AG20443 (cell line): ENCODE results near the gene SHF.

ENCODE experiments used
- DNase-seq: peaks from one replicate; pipeline ENCODE4 v3.0.0; 2012; ENCODE audit warnings: low spot score, mixed read lengths

Gene SHF

DNA sequence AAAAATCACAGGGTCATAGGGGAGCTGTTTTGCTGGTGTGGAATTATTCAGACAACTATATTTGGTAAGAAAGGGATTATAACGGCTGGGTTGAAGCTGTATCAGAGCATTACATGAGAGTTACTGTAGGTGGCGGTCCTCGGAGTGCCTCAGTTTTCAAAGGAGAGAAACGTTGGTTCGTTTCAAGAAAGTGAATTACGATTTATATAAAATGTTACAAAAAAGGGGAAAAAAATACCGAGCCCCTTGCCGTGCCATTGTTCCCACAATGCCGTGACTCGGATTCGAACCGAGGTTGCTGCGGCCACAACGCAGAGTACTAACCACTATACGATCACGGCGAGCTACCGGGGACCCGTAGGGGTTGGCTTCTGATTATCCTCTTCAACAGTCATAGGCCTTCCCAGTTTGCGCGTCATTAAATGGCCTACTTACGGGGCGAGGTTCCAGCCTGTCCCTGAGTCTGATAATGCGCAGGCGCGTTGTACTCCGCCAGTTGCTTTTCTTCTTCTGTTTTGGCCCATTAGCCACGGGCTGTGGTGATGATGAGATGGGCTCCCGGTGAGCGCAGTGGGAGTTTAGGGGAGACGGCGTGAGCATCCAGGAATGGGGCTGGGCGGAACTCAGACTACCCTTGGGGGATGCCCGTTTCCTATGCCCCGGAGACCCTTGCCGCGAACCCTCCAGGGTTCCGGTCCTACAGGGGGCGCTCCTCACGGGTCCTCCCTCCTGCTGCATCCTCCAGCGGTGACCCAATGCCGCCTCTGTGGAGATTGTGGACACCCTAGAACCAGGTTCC, 10.8 kb upstream of the SHF start:
- DNase-seq: peak; percentile 93

DNA sequence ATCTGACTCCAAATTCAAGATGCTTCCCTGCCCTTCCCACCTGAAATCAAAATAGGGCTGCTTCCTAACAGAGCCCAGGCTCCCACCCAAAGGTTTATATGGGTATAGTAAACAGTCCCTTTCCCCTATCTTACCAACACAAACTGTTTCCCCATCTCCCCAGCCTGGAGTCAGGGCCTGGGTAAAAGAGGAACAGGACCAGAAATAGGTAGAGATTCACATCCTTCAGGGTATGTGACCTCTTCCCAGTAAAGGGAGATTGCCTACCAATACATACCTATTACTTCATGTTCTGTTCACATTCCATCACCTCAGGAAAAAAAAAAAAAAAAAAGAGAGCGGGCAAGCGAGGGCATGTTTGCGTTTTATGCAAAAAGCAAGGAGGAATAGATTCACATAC, 9.7 kb upstream of the SHF start:
- no peak for DNase-seq

DNA sequence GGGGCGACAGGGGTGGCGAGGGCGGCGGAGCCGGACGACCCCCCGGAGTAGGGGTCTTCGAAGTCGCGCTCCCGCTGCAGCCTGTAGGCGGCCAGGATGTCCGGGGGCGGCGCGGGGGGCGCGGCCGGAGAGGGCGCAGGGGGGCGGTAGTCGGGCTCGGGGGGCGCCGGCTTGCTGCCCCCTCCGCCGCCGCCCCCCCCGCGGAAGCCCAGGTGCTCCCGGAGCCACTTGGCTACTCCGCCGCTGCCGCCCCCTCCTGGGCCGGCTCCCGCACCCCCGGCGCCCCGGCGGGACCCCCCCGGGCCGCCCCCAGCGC, 230 bp downstream of the SHF start:
- DNase-seq: no peak

DNA sequence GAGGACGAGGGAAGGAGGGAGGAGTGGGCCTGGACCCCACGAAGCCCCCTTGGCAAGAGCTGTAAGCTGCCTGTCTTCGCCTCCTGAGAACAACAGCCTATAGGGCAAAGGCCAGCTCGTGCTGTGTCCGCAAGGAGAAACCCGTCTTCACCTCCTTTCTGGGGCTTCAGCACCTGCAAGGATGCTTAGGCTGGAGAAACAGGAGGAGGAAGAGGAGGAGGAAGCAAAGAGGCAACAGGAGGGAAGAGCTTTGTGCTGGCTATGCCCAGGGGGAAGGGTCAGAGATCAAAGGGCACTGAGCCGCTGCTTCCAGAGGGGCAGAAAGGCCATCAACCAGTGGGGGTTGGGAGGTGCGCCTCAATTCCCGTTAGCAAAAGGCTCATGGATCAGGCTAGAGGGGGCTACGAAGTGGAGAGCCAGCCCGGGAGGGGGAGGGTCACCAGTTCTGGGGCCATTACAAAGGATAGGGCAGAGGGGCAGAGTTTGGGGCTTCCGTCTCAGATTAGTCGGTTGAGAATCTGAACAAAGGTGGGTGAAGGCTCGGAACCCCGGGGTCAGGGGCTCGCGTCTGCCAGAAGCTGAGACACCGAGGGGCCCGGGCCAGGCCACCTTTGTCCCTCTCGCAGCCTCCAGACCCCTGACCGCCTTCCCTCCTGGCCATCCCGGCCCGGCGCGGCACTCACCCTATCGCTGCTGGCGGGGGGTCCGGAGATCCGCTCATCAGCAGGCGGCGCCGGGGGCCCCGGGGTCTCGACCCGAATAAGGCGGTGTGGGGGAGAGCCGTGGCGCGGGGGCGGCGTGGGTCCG, 792 bp downstream of the SHF start:
- DNase-seq: no peak

DNA sequence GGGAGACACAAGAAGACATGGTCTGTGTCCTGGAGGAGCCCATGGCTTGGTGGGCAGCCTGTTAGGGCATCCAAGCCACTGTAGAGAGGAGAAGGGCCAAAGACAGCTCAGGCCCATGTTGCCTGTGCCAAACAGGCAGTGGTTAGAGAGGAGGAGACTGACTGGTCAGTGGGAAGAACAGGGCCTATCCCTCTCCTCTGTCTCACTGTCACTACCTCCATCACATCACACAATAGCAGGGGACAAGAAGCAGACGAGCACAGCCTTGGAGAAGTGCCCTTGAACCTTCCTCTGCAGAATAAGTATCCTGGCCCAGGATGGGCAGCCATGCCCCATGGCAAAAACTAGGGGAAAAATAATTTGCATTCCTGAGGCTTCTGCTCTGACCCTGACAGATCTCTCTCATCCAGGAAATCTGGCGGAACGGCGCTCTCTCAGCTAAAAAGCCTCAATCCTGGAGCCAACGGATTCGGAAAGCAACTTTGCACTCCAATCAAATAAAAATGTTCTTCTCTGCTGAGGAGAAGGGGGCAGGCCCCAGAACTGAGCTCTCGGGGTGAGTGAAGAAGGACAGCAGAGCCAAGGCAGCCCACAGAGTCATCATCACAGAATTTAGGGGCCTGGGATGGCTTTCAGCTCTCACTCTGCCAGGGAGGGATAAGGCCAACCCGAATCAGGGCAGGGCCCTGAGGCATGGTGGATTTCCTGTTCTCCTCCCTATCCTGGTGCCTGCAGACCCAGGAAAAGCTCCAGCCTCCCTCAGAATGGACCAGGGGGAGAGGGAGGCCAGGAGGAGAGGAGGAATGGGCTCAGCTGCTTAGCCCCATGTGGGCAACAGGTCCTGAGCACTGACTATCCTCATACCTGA, 1.6 kb downstream of the SHF start:
- peak; percentile 48 for DNase-seq

DNA sequence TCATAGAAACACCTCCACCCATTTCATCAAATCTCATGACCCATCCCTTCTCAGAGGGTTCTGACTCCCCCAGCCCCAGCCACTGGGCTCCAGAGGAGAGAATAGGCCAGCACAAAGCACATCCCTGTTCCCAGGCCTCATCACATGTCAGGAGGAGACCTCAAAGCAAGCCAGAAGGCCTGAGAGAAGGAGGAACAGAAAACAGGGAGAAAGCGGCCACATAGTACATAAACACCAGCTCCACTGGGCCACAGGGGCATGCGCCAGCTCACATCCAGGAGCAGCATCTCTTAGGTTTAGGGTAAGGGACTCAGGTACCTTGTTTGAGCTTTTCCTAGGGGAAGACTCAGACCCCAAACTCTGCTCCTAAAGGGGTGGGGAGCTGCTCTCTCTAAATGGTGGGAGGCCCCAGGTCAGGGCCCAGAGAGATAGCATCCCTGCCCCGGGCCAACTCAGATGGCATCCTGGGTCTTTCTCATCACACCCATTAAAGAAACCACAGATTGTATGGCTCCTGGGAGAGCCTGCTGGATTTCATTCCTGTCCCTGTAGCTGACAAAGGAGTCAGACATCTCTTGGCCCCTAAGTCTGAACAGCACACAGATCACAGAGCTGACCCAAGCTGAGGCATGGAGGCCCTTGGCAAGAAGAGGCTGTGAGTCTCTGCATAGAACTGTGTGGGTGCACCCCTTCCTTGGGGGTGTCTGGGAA, 2.5 kb downstream of the SHF start:
- DNase-seq: no peak

DNA sequence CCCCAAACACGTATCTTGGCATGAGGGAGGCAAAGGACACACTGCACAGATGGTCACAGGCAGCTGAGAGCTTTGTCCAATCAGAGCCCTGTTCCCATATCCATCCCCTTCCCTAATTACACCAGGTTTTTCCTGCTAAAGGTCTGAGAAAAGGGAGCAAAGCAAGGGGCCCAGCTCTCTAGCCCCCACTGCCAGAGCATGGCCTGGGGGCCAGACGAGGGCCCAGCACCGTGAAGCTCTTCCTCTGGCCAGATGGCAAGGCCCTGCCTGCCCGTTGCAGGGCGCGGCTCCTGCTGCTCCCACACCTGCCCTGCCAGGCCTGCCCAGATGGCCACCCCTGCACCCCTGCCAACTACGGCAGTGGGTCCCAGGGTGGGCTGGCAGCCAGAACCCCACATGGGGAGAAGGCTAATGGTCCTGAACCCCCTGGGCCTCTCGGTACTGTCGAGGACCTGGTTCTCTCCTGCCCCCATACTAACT, 3.2 kb downstream of the SHF start:
- no peak for DNase-seq

DNA sequence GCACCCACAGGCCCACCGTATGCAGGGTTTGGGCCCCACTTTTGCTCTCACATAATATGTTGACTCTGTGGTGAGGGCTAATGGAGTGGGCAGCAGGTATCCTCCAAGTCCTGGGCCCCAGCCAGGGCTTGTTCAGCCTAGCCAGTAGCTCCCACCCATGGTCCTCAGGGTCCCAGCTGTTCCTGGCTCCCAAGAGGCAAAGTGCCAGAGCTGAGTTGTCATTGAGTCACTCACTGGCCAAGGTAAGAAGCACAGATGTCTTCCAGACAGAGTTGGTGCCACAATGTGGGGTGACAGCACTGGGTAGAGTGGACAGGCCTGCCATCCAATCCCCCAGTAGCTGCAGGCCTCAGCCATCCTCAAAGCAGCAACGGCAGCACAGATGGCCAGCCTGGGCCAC, 4.3 kb downstream of the SHF start:
- no peak for DNase-seq

DNA sequence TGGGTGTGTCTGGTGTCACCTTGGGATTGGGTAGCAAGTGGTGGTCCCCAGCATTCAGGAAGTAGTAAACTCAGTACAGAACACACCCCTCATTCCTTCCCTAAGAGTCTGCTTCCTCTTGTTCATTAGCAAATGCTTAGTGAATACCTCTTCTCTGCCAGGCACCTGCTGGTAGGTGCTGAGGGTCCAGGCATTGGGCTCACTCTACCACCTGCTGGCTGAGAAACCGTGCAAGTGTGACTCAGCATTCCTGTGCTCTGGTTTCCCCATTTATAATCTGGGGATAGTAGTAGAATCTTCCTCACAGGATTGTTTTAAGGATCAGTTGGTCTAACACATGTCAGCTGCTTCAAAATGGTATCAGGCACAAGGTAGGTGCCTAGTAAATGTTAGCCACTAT, 4.8 kb downstream of the SHF start:
- no peak for DNase-seq

DNA sequence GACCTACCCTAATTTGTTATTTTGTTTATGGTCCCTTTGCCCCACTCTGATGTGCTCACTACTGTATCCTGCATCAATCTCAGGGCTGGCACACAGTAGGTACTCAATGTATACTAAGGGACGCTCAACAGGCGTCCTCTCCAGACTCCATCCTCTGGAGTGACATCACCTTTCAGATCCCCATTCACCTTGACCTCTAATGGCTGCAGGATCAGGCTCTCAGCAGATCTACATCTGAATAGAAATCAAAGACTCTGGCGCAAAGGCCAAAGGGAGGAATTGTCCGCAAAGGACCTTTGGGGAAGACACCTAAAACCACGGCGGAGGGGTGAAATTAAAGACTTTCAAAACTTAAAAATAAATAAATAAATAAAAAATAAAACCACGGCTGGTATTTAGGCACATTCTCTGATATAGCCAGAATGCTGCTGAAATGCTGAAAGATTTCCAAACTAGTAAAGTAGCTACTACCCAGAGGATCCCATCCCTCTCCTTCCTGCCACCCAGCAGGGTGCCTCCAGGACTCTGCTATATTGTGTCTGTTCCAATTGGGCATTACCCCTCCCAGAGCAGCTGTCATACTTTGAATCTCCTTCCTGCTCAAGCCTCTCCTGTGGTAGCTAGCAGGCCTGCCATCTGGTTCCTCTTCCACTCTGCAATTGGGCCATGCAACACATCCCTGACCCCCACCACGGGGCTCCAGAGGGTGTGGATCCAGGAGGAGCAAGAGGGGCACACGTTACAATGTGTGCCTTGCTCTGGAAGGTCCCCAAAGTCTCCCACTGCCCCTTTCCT, 6.1 kb downstream of the SHF start:
- no peak for DNase-seq

DNA sequence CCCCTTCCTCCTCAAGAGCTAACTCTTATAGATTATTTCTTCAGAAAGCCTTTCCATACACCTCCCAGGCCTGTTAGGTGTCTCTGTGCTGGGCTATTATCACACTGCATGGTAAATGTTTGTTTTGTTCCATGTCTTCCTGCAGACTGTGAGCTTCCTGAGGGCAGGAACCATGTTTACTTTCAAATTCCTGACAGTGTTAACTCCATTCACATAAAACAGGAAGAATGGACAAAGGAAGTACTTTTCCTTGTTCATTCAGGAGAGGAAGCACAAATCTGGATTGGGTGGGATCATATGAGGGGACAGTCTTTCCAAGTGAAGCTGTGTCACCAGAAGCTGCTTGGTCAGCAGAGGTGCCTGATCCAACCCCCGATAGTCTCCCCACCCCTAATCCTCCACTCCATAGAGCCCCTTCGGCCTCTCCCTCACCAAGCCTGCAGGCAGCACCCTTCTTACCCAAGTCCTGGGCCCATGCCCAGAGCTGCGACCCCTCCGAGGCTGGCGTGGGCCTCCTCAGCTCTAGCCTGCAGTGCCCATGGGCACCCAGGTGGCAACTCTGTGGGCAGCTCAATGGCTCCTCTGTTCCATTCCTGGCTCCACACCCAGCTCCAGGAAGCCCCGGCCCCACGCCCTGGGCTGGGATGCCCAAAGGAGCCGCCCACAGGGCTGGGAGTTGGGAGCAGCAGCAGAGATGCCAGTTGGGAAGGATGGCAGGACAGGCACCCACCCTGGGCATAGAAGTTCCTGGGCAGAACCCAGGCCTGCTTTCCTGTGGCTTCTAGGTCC, 6.9 kb downstream of the SHF start:
- no peak for DNase-seq

DNA sequence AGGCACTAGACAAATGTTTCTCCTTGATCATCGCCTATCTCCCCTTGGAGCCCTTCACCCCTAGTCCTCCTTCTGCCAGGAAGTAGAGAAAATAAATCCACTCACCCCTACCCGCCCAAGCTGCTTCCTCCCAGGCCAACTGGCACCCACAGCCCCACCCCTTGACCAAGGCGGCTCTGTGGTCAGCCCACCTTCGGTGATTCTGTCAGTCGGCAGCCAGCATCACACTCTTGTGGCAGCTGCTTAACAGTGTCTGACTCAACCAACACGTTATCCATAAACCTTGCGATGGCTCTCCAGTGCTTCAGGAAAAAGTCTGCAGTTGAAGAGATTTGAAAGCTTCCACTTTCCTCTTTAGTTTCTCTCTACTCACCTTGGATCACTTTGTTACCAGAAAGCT, 7.6 kb downstream of the SHF start:
- DNase-seq: no peak

DNA sequence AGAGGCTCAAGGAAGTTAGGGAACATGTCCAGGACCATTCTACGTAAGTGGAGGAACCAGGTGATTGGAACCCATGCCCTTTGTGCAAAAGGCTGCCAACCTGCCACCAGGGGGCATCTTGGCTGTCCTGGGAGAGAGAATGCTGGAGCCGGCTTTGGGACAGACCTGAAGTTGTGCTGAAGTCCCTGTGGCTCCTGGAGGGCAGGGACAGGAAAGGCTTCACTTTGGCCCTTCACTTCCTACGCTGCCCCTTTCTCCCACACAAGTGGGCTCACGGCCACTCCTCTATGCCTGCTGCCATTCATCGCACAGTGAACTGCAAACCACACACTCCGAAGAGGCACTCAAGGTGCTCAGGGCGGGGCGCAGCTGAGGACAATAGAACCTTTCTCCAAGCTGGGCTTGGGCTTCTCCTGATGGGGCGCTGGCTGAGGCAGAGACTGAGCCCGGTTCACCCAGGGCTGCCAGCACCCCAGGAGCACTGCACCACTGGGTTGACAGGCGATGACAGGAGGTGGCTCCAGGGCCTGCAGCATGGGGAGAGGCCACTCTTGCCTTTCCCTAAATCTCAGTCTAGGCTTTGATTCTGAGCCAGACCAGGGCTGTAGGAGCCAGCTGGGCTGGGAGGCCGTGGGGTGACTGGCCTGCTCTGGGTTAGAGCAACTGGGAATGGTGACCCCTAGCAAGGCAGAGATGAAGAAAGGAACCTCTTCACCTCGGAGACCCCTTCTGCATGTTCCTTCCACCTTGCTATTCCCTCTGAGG, 8.4 kb downstream of the SHF start:
- DNase-seq: peak; percentile 55

DNA sequence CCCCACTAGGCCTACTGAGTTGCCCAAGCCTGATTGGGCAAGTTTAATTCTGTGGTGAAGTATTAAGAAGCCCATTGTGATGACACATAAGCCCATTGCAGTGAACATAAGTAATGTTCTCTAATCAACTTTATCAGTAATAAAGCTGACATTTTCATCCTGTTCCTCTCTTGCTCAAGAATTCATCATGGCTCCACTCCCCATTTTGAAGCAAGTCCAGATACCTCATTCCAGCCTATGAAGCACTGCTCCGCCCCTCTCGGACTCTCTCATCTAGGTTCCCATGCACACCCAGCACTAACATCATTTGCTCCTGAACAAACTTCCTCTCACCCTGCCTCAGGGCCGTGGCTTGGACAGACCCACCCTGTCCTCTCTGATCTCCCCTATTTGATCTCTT, 10.5 kb downstream of the SHF start:
- no peak for DNase-seq

DNA sequence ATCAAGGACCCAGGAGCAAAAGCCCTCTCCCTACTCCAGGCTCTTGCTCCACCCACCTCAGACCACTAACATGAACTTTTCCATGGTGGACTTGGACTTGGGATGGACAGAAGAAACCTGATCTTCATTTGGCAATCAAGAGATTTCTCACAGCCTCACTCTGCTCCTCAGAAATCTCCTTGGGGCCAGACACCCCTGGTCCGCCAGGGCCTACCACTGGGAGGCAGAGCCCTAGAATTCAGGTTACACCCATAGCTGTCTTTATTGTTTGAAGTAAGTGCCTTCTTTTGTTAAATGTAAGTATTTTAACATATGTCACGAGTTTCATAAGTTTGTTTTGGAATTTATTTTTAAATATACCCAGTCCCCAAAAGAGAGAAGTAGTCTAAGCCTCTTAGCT, 13.2 kb downstream of the SHF start:
- DNase-seq: no peak

DNA sequence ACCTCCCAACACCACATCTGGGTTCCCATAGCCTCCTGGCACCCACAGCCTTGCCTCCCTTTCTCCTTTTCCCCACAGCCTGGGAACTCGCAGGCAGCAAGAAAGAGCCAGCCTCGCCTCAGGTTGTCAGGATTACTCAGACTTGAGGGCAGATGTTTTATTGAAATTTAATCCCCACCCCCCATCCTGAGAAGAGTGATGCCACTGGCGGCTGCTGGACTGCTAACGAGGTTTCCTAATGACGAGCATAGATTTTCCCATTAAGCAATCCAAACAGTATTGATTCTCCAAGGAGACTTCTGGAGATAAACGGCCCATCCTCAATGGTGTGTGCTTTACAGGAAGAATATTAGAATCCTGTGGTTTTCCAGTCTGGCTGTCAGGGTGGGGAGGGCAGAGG, 13.7 kb downstream of the SHF start:
- DNase-seq: no peak

DNA sequence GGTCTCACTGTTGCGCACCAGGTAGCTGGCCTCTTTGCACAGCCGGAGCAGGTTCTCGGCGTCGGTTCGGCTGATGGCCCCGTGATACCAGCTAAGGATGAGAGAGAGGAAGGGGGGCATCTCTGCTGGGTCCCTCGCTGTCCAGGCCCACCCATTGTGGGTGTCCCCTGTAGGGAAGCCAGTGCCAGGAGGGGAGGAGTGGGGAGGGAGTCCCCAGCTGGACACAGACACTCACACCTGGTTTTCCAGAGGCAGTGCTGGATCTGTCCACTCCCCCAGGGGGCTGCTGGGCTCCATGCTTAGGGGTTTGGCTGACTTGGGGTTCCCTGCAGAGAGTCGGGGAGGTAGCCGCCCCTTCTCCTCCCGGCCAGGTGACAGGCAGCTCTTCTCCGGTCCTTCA, 15.9 kb downstream of the SHF start:
- no peak for DNase-seq

DNA sequence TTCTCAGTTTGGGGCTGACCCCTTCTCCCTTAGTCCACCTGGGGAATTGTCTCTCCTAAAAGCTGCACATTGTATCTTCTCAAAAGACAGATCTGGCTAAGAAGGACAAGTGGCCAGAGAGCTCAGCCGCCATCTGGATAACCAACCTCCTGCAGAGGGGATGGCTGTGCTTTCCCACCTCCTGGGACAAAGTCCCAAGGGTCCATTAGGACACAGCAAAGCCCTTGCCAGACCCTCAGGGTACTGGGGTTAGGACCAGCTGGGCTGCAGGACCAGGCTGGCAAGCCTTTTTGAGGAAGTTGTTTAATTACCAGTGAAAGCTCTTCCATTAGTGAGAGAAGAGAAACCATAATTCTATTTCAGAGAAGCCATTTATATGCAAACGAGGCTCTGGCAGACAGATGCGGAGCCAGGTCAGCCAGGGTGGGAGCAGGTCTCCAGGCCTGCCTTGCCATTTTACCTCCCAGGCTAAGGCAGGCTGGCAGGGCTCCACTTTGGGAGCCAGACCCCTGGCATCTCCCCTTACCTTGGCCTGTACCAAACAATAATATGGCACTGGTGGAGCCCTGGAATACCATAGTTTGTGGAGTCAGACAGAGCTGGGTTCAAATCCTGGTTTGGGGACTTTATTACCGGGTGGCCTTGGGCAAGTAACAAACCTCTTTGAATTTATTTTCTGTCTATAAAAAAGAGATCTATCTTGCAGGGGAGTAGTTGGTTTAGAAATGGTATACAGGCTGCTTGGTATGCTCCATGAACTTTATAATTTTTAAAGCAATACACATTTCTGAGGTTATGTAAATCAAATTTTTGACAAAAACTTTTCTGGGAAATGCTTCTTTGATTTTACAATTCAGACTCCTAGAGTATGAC, 17.9 kb downstream of the SHF start:
- no peak for DNase-seq
